ENCODE data around the gene RAMACL.

RAMACL gene

DNA sequence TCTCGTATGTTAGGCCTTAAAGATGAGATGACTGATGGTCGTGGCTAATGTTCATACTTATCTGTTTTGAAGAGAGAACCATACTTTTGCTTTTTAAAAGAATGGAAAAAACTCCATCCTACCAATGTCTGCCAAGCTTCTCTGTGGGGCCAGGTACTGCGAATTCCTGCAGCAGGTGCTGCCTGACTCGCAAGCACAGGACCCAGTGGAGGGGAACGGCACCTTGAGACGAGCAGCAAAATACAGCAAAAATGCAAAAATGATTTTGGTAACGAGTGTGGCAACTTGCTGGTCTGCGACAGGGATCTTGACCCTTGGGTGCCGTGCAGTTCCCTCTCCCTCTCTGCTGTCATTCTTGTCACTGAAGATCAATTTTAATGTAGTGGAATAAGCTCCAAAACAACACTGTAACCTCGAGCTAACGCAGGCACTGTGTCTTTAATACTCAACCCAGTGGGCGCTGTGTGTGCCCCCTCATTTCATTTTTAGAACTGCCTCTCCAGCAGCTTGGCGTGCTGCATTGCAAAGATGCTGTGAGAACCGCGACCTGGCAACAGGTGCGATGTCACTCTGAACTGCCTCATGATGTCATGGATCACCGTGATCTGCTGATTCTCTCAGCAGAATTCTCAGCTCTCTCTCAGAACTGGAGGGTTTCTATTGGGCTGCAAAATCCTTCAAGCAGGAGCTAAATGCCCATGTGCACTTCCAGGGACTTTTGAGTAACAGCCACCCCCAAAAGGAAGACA, 51.6 kb downstream of the RAMACL start:
- Mint-ChIP-seq H3K27ac (no peak overlapping the region), H3K4me3 (no peak overlapping the region), H3K9me3 (no peaks in the 10 kb centered on the region), H3K4me1 (peaks cover 3% of the 10 kb centered on the region), H3K36me3 (ENCODE audit: low read depth) (no peaks in the 10 kb centered on the region), H3K27me3 (no peaks in the 10 kb centered on the region)
- no peak for ATAC-seq
- no peak for DNase-seq

DNA sequence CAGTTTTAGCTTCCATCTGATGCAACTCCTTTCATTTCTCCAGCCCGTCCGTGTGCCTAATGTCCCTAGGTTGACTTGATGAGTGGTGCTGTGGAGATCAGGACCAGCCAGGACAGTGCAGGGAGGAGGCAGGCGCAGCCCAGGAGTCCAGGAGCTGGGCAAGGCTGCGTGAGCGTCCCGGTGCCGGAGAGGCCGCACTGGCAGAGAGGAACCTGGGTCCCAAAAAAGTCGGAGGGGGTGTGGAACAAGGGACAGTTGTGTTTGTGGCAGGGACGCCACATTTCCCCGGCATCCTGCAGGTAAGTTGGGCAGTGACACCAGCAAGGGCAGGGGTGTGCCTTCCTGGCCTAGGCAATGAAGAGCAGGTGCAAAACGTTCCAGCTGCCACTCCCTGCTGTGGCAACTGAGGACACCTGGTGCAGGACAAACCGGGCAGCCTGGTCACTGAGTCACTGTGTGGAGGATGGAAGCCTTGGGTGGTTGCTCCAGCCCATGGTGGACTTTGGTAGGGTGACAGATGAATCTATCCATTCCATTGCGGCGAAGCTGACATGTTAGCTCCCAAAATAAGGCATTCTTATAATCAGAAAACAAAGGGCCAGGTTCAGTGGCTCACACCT, 53.2 kb downstream of the RAMACL start:
- no peaks in the 10 kb centered on the region for H3K36me3 Mint-ChIP-seq (ENCODE audit: low read depth)
- no peaks in the 10 kb centered on the region for H3K27me3 Mint-ChIP-seq
- no peak overlapping the region for H3K27ac Mint-ChIP-seq
- H3K4me1 Mint-ChIP-seq: no peaks in the 10 kb centered on the region
- H3K9me3 Mint-ChIP-seq: no peaks in the 10 kb centered on the region
- H3K4me3 Mint-ChIP-seq: no peak overlapping the region
- ATAC-seq (no peak), DNase-seq (no peak)
